ENCODE results near the gene IKZF1.

GRCh38 chr7:50262446-50262845 lies 42.1 kb upstream of the IKZF1 start:
- no peak for TF ChIP-seq CTCF (IDR thresholded peaks at IDR 0.05)
- no peak for TF ChIP-seq POLR2A (IDR thresholded peaks at IDR 0.05)

All from adrenal gland (tissue), 5 donors.